H1 (cell line): ENCODE results near the gene CC2D1B. TPM values are rescaled to one million over a fixed set of nuclear protein-coding genes. Genes with fewer than 3 reads are reported as not detected.

Experiments used
- CTCF ChIA-PET: fragments of 300-600 bp; sonication (Branson Sonifier 250); formaldehyde crosslinking; loops from one replicate; lab custom pipeline; 2021; ENCODE audit not compliant: partially characterized antibody; lab: Charles Lee
- POLR2A ChIA-PET: fragments of 300-600 bp; sonication (Branson Sonifier 250); formaldehyde crosslinking; loops from one replicate; lab custom pipeline; 2021; ENCODE audit warnings: inconsistent platforms; ENCODE audit not compliant: partially characterized antibody; lab: Charles Lee
- DNase-seq, 2 experiments: peaks; one replicate each; pipeline versions ENCODE4 v3.0.0 to v3.0.0-alpha.2; 2010 to 2022; ENCODE audit warnings: low spot score in 2 of 2, low read depth in 1 of 2, mixed read lengths in 1 of 2
- FAIRE-seq: peaks from 2 replicates; lab custom pipeline; 2011; peaks lifted over from hg19 to GRCh38; lab: Jason Lieb, UNC
- H2AFZ ChIP-seq: 2 replicates; pipeline ENCODE4 v1.8.1; 2012; ENCODE audit warnings: low read length, inconsistent platforms
- H2AK5ac ChIP-seq: 2 replicates; pipeline ENCODE4 v1.6.1; 2013; ENCODE audit warnings: low read depth, low read length
- H2BK120ac ChIP-seq: replicated peaks from 2 replicates; pipeline ENCODE3; 2013; ENCODE audit warnings: low read depth, low read length, inconsistent platforms
- H2BK12ac ChIP-seq: 2 replicates; pipeline ENCODE4 v1.6.1; 2013; ENCODE audit warnings: low read depth, low read length
- H2BK15ac ChIP-seq: 2 replicates; pipeline ENCODE4 v1.6.1; 2013; ENCODE audit warnings: low read length
- H2BK20ac ChIP-seq: 2 replicates; pipeline ENCODE4 v1.6.1; 2013; ENCODE audit warnings: low read length
- H2BK5ac ChIP-seq: 2 replicates; pipeline ENCODE4 v1.6.1; 2013; ENCODE audit warnings: low read depth, low read length
- H3K14ac ChIP-seq: 2 replicates; pipeline ENCODE4 v1.6.1; 2013; ENCODE audit warnings: inconsistent platforms; ENCODE audit not compliant: insufficient read length
- H3K18ac ChIP-seq: 2 replicates; pipeline ENCODE4 v1.6.1; 2013; ENCODE audit warnings: low read length; ENCODE audit errors: extremely low read depth
- H3K23ac ChIP-seq: 2 replicates; pipeline ENCODE4 v1.6.1; 2013; ENCODE audit warnings: inconsistent platforms; ENCODE audit not compliant: insufficient read length
- H3K23me2 ChIP-seq: 2 replicates; pipeline ENCODE4 v1.6.1; 2013; ENCODE audit warnings: low read depth, low read length
- H3K27ac ChIP-seq: 2 replicates; pipeline ENCODE4 v1.6.1; 2011; ENCODE audit warnings: low read depth, low read length, inconsistent platforms
- H3K27me3 ChIP-seq, 4 experiments: replicated peaks in 1 of 4; 1 replicate in 1 of 4; 2 replicates in 3 of 4; pipeline versions ENCODE4 v1.6.1 to v1.8.1; 2011 to 2013; ENCODE audit warnings: low read length in 3 of 4, mild to moderate bottlenecking in 3 of 4, inconsistent platforms in 2 of 4, mixed read lengths in 2 of 4, moderate library complexity in 1 of 4; ENCODE audit not compliant: control insufficient read depth in 3 of 4, insufficient read depth in 3 of 4; ENCODE audit errors: extremely low read depth in 1 of 4
- H3K36me3 ChIP-seq, 4 experiments: 2 replicates each; pipeline versions ENCODE4 v1.6.1 to v1.8.1; 2011 to 2013; ENCODE audit warnings: mild to moderate bottlenecking in 4 of 4, low read length in 3 of 4, moderate library complexity in 2 of 4, control low read depth in 1 of 4, inconsistent platforms in 1 of 4; ENCODE audit not compliant: insufficient read depth in 4 of 4, control insufficient read depth in 2 of 4
- H3K4ac ChIP-seq: replicated peaks from 2 replicates; pipeline ENCODE3; 2013; ENCODE audit warnings: low read length, low read depth, mixed read lengths, inconsistent platforms; ENCODE audit not compliant: insufficient read length
- H3K4me1 ChIP-seq, 4 experiments: replicated peaks in 1 of 4; 1 replicate in 1 of 4; 2 replicates in 3 of 4; pipeline versions ENCODE4 v1.6.1 to v1.8.1; 2011 to 2013; ENCODE audit warnings: low read length in 3 of 4, inconsistent platforms in 2 of 4, mixed read lengths in 1 of 4; ENCODE audit not compliant: insufficient read depth in 4 of 4, control insufficient read depth in 3 of 4
- H3K4me2 ChIP-seq, 2 experiments: 2 replicates each; pipeline versions ENCODE4 v1.6.1 to v1.8.1; 2011 to 2013; ENCODE audit warnings: low read depth in 2 of 2, low read length in 2 of 2, control low read depth in 1 of 2, inconsistent platforms in 1 of 2, mild to moderate bottlenecking in 1 of 2; ENCODE audit not compliant: insufficient read depth in 1 of 2
- H3K4me3 ChIP-seq, 4 experiments: fragments of 200-600, 300-600 bp in 1 of 4; sonication (generic), shearing (Covaris generic), sonication (Bioruptor Twin) in 1 of 4; 2 replicates each; pipeline versions ENCODE4 v1.5.1 to v1.8.1; 2011 to 2016; ENCODE audit warnings: low read length in 4 of 4, low read depth in 3 of 4, control low read depth in 2 of 4, inconsistent platforms in 2 of 4, mild to moderate bottlenecking in 2 of 4, mixed read lengths in 1 of 4, moderate library complexity in 1 of 4; ENCODE audit not compliant: insufficient read depth in 2 of 4; ENCODE audit errors: extremely low read depth in 1 of 4
- H3K56ac ChIP-seq: replicated peaks from 2 replicates; pipeline ENCODE3; 2013; ENCODE audit warnings: low read depth, mild to moderate bottlenecking, mixed read lengths, low read length, inconsistent platforms; ENCODE audit not compliant: insufficient read length
- H3K79me1 ChIP-seq: 2 replicates; pipeline ENCODE4 v1.6.1; 2013; ENCODE audit warnings: low read depth, low read length, control low read depth
- H3K79me2 ChIP-seq, 2 experiments: 2 replicates each; pipeline versions ENCODE4 v1.6.1 to v1.8.1; 2012 to 2013; ENCODE audit warnings: low read length in 2 of 2, mild to moderate bottlenecking in 2 of 2, inconsistent platforms in 1 of 2; ENCODE audit not compliant: insufficient read depth in 2 of 2, control insufficient read depth in 1 of 2
- H3K9ac ChIP-seq, 4 experiments: replicated peaks in 1 of 4; 1 replicate in 1 of 4; 2 replicates in 3 of 4; pipeline versions ENCODE4 v1.6.1 to v1.8.1; 2011 to 2013; ENCODE audit warnings: low read depth in 3 of 4, low read length in 3 of 4, control low read depth in 2 of 4, mild to moderate bottlenecking in 2 of 4, moderate library complexity in 2 of 4, inconsistent platforms in 1 of 4; ENCODE audit errors: extremely low read depth in 1 of 4
- H3K9me3 ChIP-seq, 2 experiments: 2 replicates each; pipeline versions ENCODE4 v1.6.1 to v1.8.1; 2012 to 2013; ENCODE audit warnings: mild to moderate bottlenecking in 2 of 2, moderate library complexity in 2 of 2, control low read depth in 1 of 2, inconsistent platforms in 1 of 2, low read depth in 1 of 2, low read length in 1 of 2, mixed read lengths in 1 of 2; ENCODE audit not compliant: insufficient read depth in 2 of 2
- H4K20me1 ChIP-seq, 2 experiments: replicated peaks in 1 of 2; 2 replicates each; pipeline versions ENCODE3 to v1.8.1; 2011 to 2013; ENCODE audit warnings: inconsistent platforms in 2 of 2, low read length in 2 of 2, mild to moderate bottlenecking in 1 of 2; ENCODE audit not compliant: insufficient read depth in 2 of 2, control insufficient read depth in 1 of 2
- H4K5ac ChIP-seq: 2 replicates; pipeline ENCODE4 v1.6.1; 2013; ENCODE audit warnings: low read length, low read depth, mixed read lengths, inconsistent platforms; ENCODE audit not compliant: insufficient read length
- H4K8ac ChIP-seq: 2 replicates; pipeline ENCODE4 v1.8.0; 2013; ENCODE audit warnings: mild to moderate bottlenecking, moderate library complexity, low read length, inconsistent platforms; ENCODE audit not compliant: insufficient read depth; ENCODE audit errors: extremely low read depth
- H4K91ac ChIP-seq: replicated peaks from 2 replicates; pipeline ENCODE3; 2013; ENCODE audit warnings: low read length, mixed read lengths, inconsistent platforms; ENCODE audit not compliant: insufficient read length
- BACH1 ChIP-seq: IDR thresholded peaks from 2 replicates; pipeline ENCODE4 v1.6.1; 2012; ENCODE audit warnings: low read length, improper control_type of control experiment
- CBX5 ChIP-seq: fragments of 300-800, 300-1000 bp; sonication (generic); IDR thresholded peaks from 2 replicates; pipeline ENCODE4 v1.7.1; 2016; ENCODE audit warnings: antibody characterized with exemption, low read length, low read depth
- CEBPB ChIP-seq: IDR thresholded peaks from 2 replicates; pipeline ENCODE4 v1.6.1; 2012; ENCODE audit warnings: low read depth, low read length
- POLR2A ChIP-seq, 2 experiments: IDR thresholded peaks; 1 replicate in 1 of 2; 2 replicates in 1 of 2; pipeline ENCODE4 v1.6.1; 2011; ENCODE audit warnings: low read depth in 2 of 2, low read length in 2 of 2, mild to moderate bottlenecking in 2 of 2; ENCODE audit errors: control extremely low read depth in 1 of 2
- SRF ChIP-seq: IDR thresholded peaks from 2 replicates; pipeline ENCODE4 v1.6.1; 2011; ENCODE audit warnings: mild to moderate bottlenecking, low read depth, low read length, moderate library complexity
- WGBS, 2 experiments: shearing (Covaris generic) in 1 of 2; methylation state at CpG; one replicate each; pipeline versions ENCODE4 v1.1.6 to v1.1.7; 2013 to 2015; ENCODE audit warnings: low lambda C conversion rate in 2 of 2, mixed read lengths in 2 of 2, inconsistent platforms in 1 of 2, low coverage in 1 of 2, missing lambda C conversion rate in 1 of 2; ENCODE audit not compliant: insufficient replicate concordance in 2 of 2, insufficient coverage in 1 of 2, insufficient read length in 1 of 2; ENCODE audit errors: extremely low coverage in 1 of 2, missing lambda C conversion rate in 1 of 2; 5-methylcytosine and 5-hydroxymethylcytosine counted together
- polyA plus RNA-seq, 7 experiments: library from polyadenylated mRNA; depleted of rRNA in 3 of 7; stranded (reverse) in 5 of 7; unstranded in 2 of 7; fragments of >200 nt in 5 of 7; fragments of 200-250 nt in 2 of 7; gene quantifications; 1 replicate in 5 of 7; 2 replicates in 1 of 7; 4 replicates in 1 of 7; pipeline versions ENCODE4 v1.2.1 to v1.2.3, GENCODE V29; 2011 to 2013; ENCODE audit warnings: missing spikeins in 2 of 7, mixed read lengths in 2 of 7
- total RNA-seq: library from RNA; stranded (reverse); fragmentation: NEBNext Ultra II Directional; extraction: Animal tissue kit (Norgen Biotek cat#: 25700); gene quantifications from 2 replicates; pipeline ENCODE4 v1.2.1, GENCODE V29; 2021

The CC2D1B gene
- total and polyA plus RNA-seq, 2 of the 8 experiments (the other 6 are each of a cell fraction or from before 2014, with no cell fraction given): 7.4 to 13.1 TPM

GRCh38 chr1:52341655-52342260 is 24.2 kb downstream of the CC2D1B start:
- Histone ChIP-seq H3K23me2 (no peaks in the 10 kb centered on the region), H2AK5ac (no peak overlapping the region), H3K9ac (no peak overlapping the region), H2BK120ac (no peak overlapping the region), H2BK20ac (no peak overlapping the region), H3K4me2 (no peak overlapping the region), H2BK15ac (no peak overlapping the region), H3K4ac (no peak overlapping the region), H2AFZ (no peak overlapping the region), H3K4me1 (no peaks in the 10 kb centered on the region), H3K14ac (no peak overlapping the region), H4K91ac (no peak overlapping the region), H3K36me3 (peaks cover 0 to 5% (median 0%) of the 10 kb centered on the region in 4 experiments; a peak in 1 of 8 replicates), H3K9me3 (no peaks in the 10 kb centered on the region), H3K79me1 (no peaks in the 10 kb centered on the region), H2BK12ac (no peak overlapping the region), H3K79me2 (no peaks in the 10 kb centered on the region), H3K23ac (no peak overlapping the region), H4K5ac (no peak overlapping the region), H3K4me3 (no peak overlapping the region), H3K27me3 (no peaks in the 10 kb centered on the region), H3K27ac (no peak overlapping the region), H3K18ac (no peak overlapping the region), H4K8ac (no peak overlapping the region), H2BK5ac (no peak overlapping the region), H3K56ac (no peak overlapping the region), H4K20me1 (no peaks in the 10 kb centered on the region)
- TF ChIP-seq SRF: no peak
- no peak for TF ChIP-seq POLR2A (IDR thresholded peaks at IDR 0.05; ENCODE audit: control extremely low read depth in 1 of 2, low read depth in 2 of 2, low read length in 2 of 2)
- TF ChIP-seq CEBPB: no peak
- no peak for TF ChIP-seq CBX5
- no peak for TF ChIP-seq BACH1
- ChIA-PET CTCF (interaction anchor here (0.6 to 1.5 kb wide), 4 partner anchors 19 to 211 kb away, joined by 3 to 5 read pairs (median 4); no protein-coding TSS in a partner anchor), POLR2A (interaction anchor here (0.7 to 1.3 kb wide), 3 partner anchors 9 to 199 kb away, joined by 3 to 5 read pairs (median 4); partner anchors contain the start of gene ZFYVE9)
- WGBS, 2 experiments: 86% methylated on average over 7 of the region's 7 CpGs; no CpG with 5 or more reads in 1 of the 2 experiments
- DNase-seq (no peak), FAIRE-seq (no peak)
